Measurements from ENCODE around the gene MICU2.

MICU2 gene

GRCh38 chr13:21450936-21451335 lies 153.0 kb downstream of the MICU2 start:
- TF ChIP-seq CTCF (IDR thresholded peaks at IDR 0.05; ENCODE audit: low read depth, low read length): no peak
- TF ChIP-seq EZH2phosphoT487 (IDR thresholded peaks at IDR 0.05; ENCODE audit: low read depth): no peak
- H3K9ac ChIP-seq (ENCODE audit: low read length): no peak overlapping the region
- no peaks in the 10 kb centered on the region for H3K4me1 ChIP-seq (ENCODE audit: low read length)
- H3K9me3 ChIP-seq (ENCODE audit: insufficient read depth, low read length): peaks cover 9% of the 10 kb centered on the region; the same call in 1 of the 2 replicates
- no peak overlapping the region for H3K4me3 ChIP-seq (ENCODE audit: low read length)
- peaks cover 24% of the 10 kb centered on the region for H3K36me3 ChIP-seq (replicated peaks; ENCODE audit: low read depth, low read length)
- H2AFZ ChIP-seq (ENCODE audit: low read depth, low read length): no peak overlapping the region
- H3K27me3 ChIP-seq (ENCODE audit: low read depth, low read length): no peaks in the 10 kb centered on the region
- peaks cover 79% of the 10 kb centered on the region for H3K79me2 ChIP-seq (ENCODE audit: low read length)
- no peak overlapping the region for H3K27ac ChIP-seq (ENCODE audit: low read length)
- H3K4me2 ChIP-seq (ENCODE audit: low read length): no peak overlapping the region
- peaks cover 21% of the 10 kb centered on the region for H4K20me1 ChIP-seq (ENCODE audit: insufficient read depth, low read length)

- no peak overlapping the region for H3K4me2 ChIP-seq (ENCODE audit: low read length)
- H3K4me3 ChIP-seq (ENCODE audit: low read length): no peak overlapping the region
- H3K9ac ChIP-seq (ENCODE audit: low read length): no peak overlapping the region
- peaks cover 11% of the 10 kb centered on the region for H3K36me3 ChIP-seq (replicated peaks; ENCODE audit: low read depth, low read length)
- TF ChIP-seq CTCF (IDR thresholded peaks at IDR 0.05; ENCODE audit: low read depth, low read length) (no peak), EZH2phosphoT487 (IDR thresholded peaks at IDR 0.05; ENCODE audit: low read depth) (no peak)
- peaks cover 78% of the 10 kb centered on the region for H3K79me2 ChIP-seq (ENCODE audit: low read length)
- H3K27me3 ChIP-seq (ENCODE audit: low read depth, low read length): no peaks in the 10 kb centered on the region
- no peak overlapping the region for H3K27ac ChIP-seq (ENCODE audit: low read length)
- H3K9me3 ChIP-seq (ENCODE audit: insufficient read depth, low read length): no peaks in the 10 kb centered on the region
- no peaks in the 10 kb centered on the region for H3K4me1 ChIP-seq (ENCODE audit: low read length)
- H4K20me1 ChIP-seq (ENCODE audit: insufficient read depth, low read length): peaks cover 43% of the 10 kb centered on the region
- no peak overlapping the region for H2AFZ ChIP-seq (ENCODE audit: low read depth, low read length)
These were observed 157.3 kb downstream of the MICU2 start for GRCh38 chr13:21446656-21447055.

- no peaks in the 10 kb centered on the region for H3K9me3 ChIP-seq (ENCODE audit: insufficient read depth, low read length)
- no peak overlapping the region for H3K4me2 ChIP-seq (ENCODE audit: low read length)
- no peak for TF ChIP-seq CTCF (IDR thresholded peaks at IDR 0.05; ENCODE audit: low read depth, low read length)
- TF ChIP-seq EZH2phosphoT487 (IDR thresholded peaks at IDR 0.05; ENCODE audit: low read depth): no peak
- no peak overlapping the region for H2AFZ ChIP-seq (ENCODE audit: low read depth, low read length)
- peaks cover 75% of the 10 kb centered on the region for H3K79me2 ChIP-seq (ENCODE audit: low read length)
- H3K36me3 ChIP-seq (replicated peaks; ENCODE audit: low read depth, low read length): peaks cover 12% of the 10 kb centered on the region
- peaks cover 43% of the 10 kb centered on the region for H4K20me1 ChIP-seq (ENCODE audit: insufficient read depth, low read length)
- H3K4me1 ChIP-seq (ENCODE audit: low read length): no peaks in the 10 kb centered on the region; the same call in 1 of the 2 replicates
- H3K27ac ChIP-seq (ENCODE audit: low read length): no peak overlapping the region
- no peak overlapping the region for H3K4me3 ChIP-seq (ENCODE audit: low read length)
- H3K9ac ChIP-seq (ENCODE audit: low read length): no peak overlapping the region
- H3K27me3 ChIP-seq (ENCODE audit: low read depth, low read length): no peaks in the 10 kb centered on the region
These were observed 158.2 kb downstream of the MICU2 start for GRCh38 chr13:21445759-21446158.

- H3K27me3 ChIP-seq (ENCODE audit: low read depth, low read length): no peaks in the 10 kb centered on the region
- H3K9ac ChIP-seq (ENCODE audit: low read length): no peak overlapping the region
- H3K9me3 ChIP-seq (ENCODE audit: insufficient read depth, low read length): peaks cover 7% of the 10 kb centered on the region
- TF ChIP-seq EZH2phosphoT487 (IDR thresholded peaks at IDR 0.05; ENCODE audit: low read depth) (no peak), CTCF (IDR thresholded peaks at IDR 0.05; ENCODE audit: low read depth, low read length) (no peak)
- no peaks in the 10 kb centered on the region; the same call in 1 of the 2 replicates for H3K4me1 ChIP-seq (ENCODE audit: low read length)
- H3K4me2 ChIP-seq (ENCODE audit: low read length): no peak overlapping the region
- H2AFZ ChIP-seq (ENCODE audit: low read depth, low read length): no peak overlapping the region
- peaks cover 10% of the 10 kb centered on the region for H3K36me3 ChIP-seq (replicated peaks; ENCODE audit: low read depth, low read length)
- no peak overlapping the region for H3K27ac ChIP-seq (ENCODE audit: low read length)
- peaks cover 35% of the 10 kb centered on the region for H4K20me1 ChIP-seq (ENCODE audit: insufficient read depth, low read length)
- peaks cover 83% of the 10 kb centered on the region for H3K79me2 ChIP-seq (ENCODE audit: low read length)
- H3K4me3 ChIP-seq (ENCODE audit: low read length): no peak overlapping the region
These were observed 160.8 kb downstream of the MICU2 start for GRCh38 chr13:21443171-21443570.
